HEK293 (cell line): ENCODE data around the gene HTT-AS.

ENCODE experiments used
- CTCF ChIA-PET: fragments of 350-600 bp; formaldehyde crosslinking; extraction: SDS; loops from one replicate; lab custom pipeline; 2021; ENCODE audit warnings: antibody characterized with exemption; lab: Yijun Ruan, JAX
- POLR2A ChIA-PET: fragments of 300-600 bp; formaldehyde crosslinking; extraction: SDS; loops from one replicate; lab custom pipeline; 2020; ENCODE audit warnings: antibody characterized with exemption, inconsistent platforms; lab: Yijun Ruan, JAX
- H3K27ac ChIP-seq: fragments of 200-500 bp; sonication (Bioruptor generic); 2 replicates; pipeline ENCODE4 v1.5.1; 2014; ENCODE audit warnings: low read depth, low read length, control low read depth, inconsistent platforms; ENCODE audit errors: extremely low read depth
- H3K36me3 ChIP-seq, 2 experiments: fragments of 200-500 bp in 1 of 2; sonication (Bioruptor generic) in 1 of 2; 1 replicate in 1 of 2; 2 replicates in 1 of 2; pipeline ENCODE4 v1.5.1; 2014 to 2017; ENCODE audit warnings: inconsistent platforms in 2 of 2, low read length in 2 of 2; ENCODE audit not compliant: control insufficient read depth in 2 of 2, insufficient read depth in 1 of 2
- H3K4me1 ChIP-seq: fragments of 200-500 bp; sonication (Bioruptor generic); 2 replicates; pipeline ENCODE4 v1.5.1; 2014; ENCODE audit warnings: mild to moderate bottlenecking, low read length, inconsistent platforms; ENCODE audit not compliant: control insufficient read depth, insufficient read depth
- H3K4me3 ChIP-seq: 2 replicates; pipeline ENCODE4 v1.5.1; 2011; ENCODE audit warnings: low read depth, mild to moderate bottlenecking, control low read depth, low read length, moderate library complexity
- H3K9me3 ChIP-seq: fragments of 200-500 bp; sonication (Bioruptor generic); 2 replicates; pipeline ENCODE4 v1.5.1; 2014; ENCODE audit warnings: low read depth, low read length, inconsistent platforms; ENCODE audit not compliant: control insufficient read depth, insufficient read depth
- CTCF ChIP-seq: fragments of 450-650 bp; formaldehyde crosslinking; IDR thresholded peaks from 2 replicates; pipeline ENCODE4 v1.5.1; 2016; ENCODE audit warnings: missing biosample characterization, missing genetic modification characterization
- FEZF1 ChIP-seq: fragments of 450-650 bp; formaldehyde crosslinking; IDR thresholded peaks from 2 replicates; pipeline ENCODE4 v1.5.1; 2016; ENCODE audit warnings: missing biosample characterization, missing genetic modification characterization
- KLF8 ChIP-seq: fragments of 450-650 bp; formaldehyde crosslinking; IDR thresholded peaks from 2 replicates; pipeline ENCODE4 v1.5.1; 2016; ENCODE audit warnings: missing biosample characterization, missing genetic modification characterization
- OSR2 ChIP-seq: fragments of 450-650 bp; formaldehyde crosslinking; IDR thresholded peaks from 2 replicates; pipeline ENCODE4 v1.5.1; 2016; ENCODE audit warnings: missing biosample characterization, missing genetic modification characterization
- RBAK ChIP-seq: fragments of 450-650 bp; formaldehyde crosslinking; IDR thresholded peaks from 2 replicates; pipeline ENCODE4 v1.5.1; 2016; ENCODE audit warnings: missing biosample characterization, missing genetic modification characterization
- YY2 ChIP-seq: fragments of 450-650 bp; formaldehyde crosslinking; IDR thresholded peaks from 2 replicates; pipeline ENCODE4 v1.5.1; 2016; ENCODE audit warnings: missing biosample characterization, missing genetic modification characterization
- ZBTB7A ChIP-seq: fragments of 450-650 bp; formaldehyde crosslinking; IDR thresholded peaks from 2 replicates; pipeline ENCODE4 v1.5.1; 2016; ENCODE audit warnings: low read depth, missing biosample characterization, missing genetic modification characterization
- ZFP37 ChIP-seq: fragments of 450-650 bp; formaldehyde crosslinking; IDR thresholded peaks from 2 replicates; pipeline ENCODE4 v1.5.1; 2016; ENCODE audit warnings: missing biosample characterization, missing genetic modification characterization
- ZFP41 ChIP-seq: fragments of 450-650 bp; formaldehyde crosslinking; IDR thresholded peaks from 2 replicates; pipeline ENCODE4 v1.5.1; 2016; ENCODE audit warnings: missing biosample characterization, missing genetic modification characterization, borderline replicate concordance
- ZNF121 ChIP-seq: fragments of 450-650 bp; formaldehyde crosslinking; IDR thresholded peaks from 2 replicates; pipeline ENCODE4 v1.5.1; 2016; ENCODE audit warnings: missing biosample characterization, missing genetic modification characterization
- ZNF140 ChIP-seq: fragments of 450-650 bp; formaldehyde crosslinking; IDR thresholded peaks from 2 replicates; pipeline ENCODE4 v1.5.1; 2016; ENCODE audit warnings: missing biosample characterization, missing genetic modification characterization
- ZNF175 ChIP-seq: fragments of 450-650 bp; formaldehyde crosslinking; IDR thresholded peaks from 2 replicates; pipeline ENCODE4 v1.5.1; 2016; ENCODE audit warnings: missing biosample characterization, missing genetic modification characterization
- ZNF280C ChIP-seq: fragments of 450-650 bp; formaldehyde crosslinking; IDR thresholded peaks from 2 replicates; pipeline ENCODE4 v1.5.1; 2016; ENCODE audit warnings: missing biosample characterization, missing genetic modification characterization
- ZNF335 ChIP-seq: fragments of 450-650 bp; formaldehyde crosslinking; conservative IDR thresholded peaks from 2 replicates; pipeline ENCODE4 v1.5.1; 2016; ENCODE audit warnings: missing biosample characterization, missing genetic modification characterization
- ZNF350 ChIP-seq: fragments of 450-650 bp; formaldehyde crosslinking; IDR thresholded peaks from 2 replicates; pipeline ENCODE4 v1.5.0; 2017; ENCODE audit warnings: missing biosample characterization, mild to moderate bottlenecking, missing genetic modification characterization
- ZNF37A ChIP-seq: fragments of 450-650 bp; IDR thresholded peaks from 2 replicates; pipeline ENCODE4 v1.5.1; 2018; ENCODE audit warnings: missing biosample characterization, missing genetic modification characterization
- ZNF548 ChIP-seq: fragments of 450-650 bp; formaldehyde crosslinking; IDR thresholded peaks from 2 replicates; pipeline ENCODE4 v1.5.1; 2016; ENCODE audit warnings: missing biosample characterization, missing genetic modification characterization
- ZNF624 ChIP-seq: fragments of 450-650 bp; formaldehyde crosslinking; IDR thresholded peaks from 2 replicates; pipeline ENCODE4 v1.5.1; 2017; ENCODE audit warnings: missing biosample characterization, missing genetic modification characterization
- ZNF629 ChIP-seq: fragments of 450-650 bp; formaldehyde crosslinking; IDR thresholded peaks from 2 replicates; pipeline ENCODE4 v1.5.1; 2017; ENCODE audit warnings: missing biosample characterization, missing genetic modification characterization
- ZNF658 ChIP-seq: fragments of 450-650 bp; formaldehyde crosslinking; IDR thresholded peaks from 2 replicates; pipeline ENCODE4; 2016; ENCODE audit warnings: missing biosample characterization, missing genetic modification characterization
- ZSCAN30 ChIP-seq: fragments of 450-650 bp; IDR thresholded peaks from 2 replicates; pipeline ENCODE4 v1.5.1; 2018; ENCODE audit warnings: missing biosample characterization, mild to moderate bottlenecking, missing genetic modification characterization, moderate library complexity
- TF ChIP-seq, protein P1 (sequence below): fragments of 450-650 bp; formaldehyde crosslinking; IDR thresholded peaks from 2 replicates; pipeline ENCODE4 v1.5.1; 2016; ENCODE audit warnings: missing biosample characterization, missing genetic modification characterization
- TF ChIP-seq, protein P2 (sequence below): fragments of 450-650 bp; formaldehyde crosslinking; IDR thresholded peaks from 2 replicates; pipeline ENCODE4 v1.5.1; 2016; ENCODE audit warnings: missing biosample characterization, missing genetic modification characterization, borderline replicate concordance

Gene HTT-AS

DNA sequence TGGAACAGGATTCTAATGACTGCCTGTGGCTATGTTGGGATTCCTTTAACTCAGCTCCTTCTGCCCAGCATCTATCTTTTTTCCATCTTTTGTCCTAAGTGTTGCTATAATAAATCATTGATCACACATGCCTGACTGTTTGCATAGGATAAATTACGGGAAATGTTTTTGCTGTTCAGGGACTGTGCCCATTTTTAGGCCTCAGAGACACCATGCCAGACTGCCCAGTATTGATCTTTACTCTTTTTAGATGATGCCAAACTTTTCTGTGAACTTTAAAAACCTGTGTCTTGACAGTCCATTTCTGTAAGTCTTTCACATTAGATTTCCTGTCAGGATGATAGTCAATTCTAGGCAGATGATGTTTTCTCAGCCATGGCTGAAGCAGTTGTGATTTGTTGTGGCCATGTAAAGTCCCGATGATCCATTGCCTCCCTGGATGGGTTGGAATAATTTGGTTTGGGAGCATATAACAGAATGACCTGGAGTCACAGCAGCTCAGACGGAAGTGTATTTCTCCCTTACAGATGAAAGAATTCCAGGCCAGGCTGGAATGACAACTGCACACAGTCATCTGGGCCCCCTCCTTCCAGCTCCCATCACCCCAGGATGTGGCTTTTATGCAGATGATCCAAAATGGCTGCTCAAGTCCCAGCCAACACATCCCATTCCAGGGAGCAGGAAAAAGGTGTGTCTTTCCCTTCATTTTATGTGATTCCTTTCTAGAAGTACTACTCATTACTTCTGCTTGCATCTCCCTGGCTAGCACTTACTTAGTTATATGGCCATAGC, 3.4 kb downstream of the HTT-AS start (continued):
- TF ChIP-seq ZNF280C (tag by site-specific recombination) (no peak), ZNF624 (tag by site-specific recombination) (no peak), ZNF548 (tag by site-specific recombination) (no peak), RBAK (tag by site-specific recombination) (no peak)
- TF ChIP-seq, all 188 proteins: peak for 0

DNA sequence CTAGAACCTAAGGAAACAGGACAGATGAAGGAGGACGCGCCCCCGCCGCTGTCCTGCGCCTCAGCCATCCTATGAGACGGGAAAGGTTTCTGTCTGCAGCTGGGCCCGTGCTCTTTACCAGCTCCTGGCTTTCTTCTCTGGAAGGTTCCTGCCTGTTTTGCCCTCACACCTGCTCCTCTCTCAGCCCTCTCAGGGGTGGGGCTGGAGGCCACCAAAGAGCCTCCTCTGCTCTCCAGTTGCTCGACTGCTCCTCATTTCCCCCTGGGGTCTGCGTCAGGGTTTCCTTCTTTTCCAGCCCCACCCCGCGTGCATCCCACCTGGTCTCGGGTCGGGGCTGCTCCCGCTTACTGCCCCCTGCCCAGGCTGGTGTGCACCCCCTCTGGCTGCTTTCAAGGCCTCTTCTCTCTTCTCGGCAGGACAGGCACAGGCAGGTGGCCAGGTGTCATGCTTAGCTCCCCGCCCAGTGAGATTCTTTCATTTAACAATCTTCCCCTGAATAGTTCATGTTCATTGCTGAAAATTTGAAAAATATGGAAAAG, 4.6 kb downstream of the HTT-AS start:
- Histone ChIP-seq H3K36me3 (no peaks in the 10 kb centered on the region), H3K4me3 (no peak overlapping the region), H3K27ac (no peak overlapping the region), H3K4me1 (no peaks in the 10 kb centered on the region), H3K9me3 (no peaks in the 10 kb centered on the region)
- ChIA-PET POLR2A (interaction anchor here (0.5 kb wide), 1 partner anchor 11 kb away, joined by 4 read pairs; no protein-coding TSS in a partner anchor), CTCF (no interaction called here)
- no peak for TF ChIP-seq CTCF
- TF ChIP-seq ZNF140 (tag by site-specific recombination) = no peak
- TF ChIP-seq, protein P1, sequence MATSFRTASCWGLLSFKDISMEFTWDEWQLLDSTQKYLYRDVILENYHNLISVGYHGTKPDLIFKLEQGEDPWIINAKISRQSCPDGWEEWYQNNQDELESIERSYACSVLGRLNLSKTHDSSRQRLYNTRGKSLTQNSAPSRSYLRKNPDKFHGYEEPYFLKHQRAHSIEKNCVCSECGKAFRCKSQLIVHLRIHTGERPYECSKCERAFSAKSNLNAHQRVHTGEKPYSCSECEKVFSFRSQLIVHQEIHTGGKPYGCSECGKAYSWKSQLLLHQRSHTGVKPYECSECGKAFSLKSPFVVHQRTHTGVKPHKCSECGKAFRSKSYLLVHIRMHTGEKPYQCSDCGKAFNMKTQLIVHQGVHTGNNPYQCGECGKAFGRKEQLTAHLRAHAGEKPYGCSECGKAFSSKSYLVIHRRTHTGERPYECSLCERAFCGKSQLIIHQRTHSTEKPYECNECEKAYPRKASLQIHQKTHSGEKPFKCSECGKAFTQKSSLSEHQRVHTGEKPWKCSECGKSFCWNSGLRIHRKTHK (tag by site-specific recombination) = no peak
- no peak for TF ChIP-seq OSR2
- no peak for TF ChIP-seq ZNF658 (tag by site-specific recombination)

DNA sequence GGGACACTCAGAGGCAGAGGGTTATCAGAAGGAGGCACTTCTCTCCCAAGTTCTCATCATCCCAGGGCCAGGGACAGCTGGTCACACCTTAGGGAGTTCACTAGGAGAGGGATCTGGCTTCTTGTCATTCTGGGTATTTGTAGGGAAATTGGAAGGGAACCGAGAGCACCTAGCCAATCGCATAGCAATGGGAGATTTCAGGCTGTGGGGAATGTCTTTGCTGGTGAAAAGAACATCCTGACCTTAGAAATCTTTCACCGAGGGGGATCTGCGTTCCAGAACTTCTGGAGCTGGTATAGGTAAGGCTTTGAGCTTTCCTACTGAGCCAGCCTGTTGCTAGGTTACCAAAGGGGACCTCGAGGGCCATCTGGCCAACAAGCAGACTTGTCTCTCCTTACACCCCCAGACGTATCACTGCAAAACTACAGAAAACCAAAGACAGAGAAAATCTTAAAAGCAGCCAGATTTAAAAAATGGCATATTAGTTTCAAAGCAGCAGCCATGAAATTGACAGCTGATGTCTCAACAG, 6.8 kb downstream of the HTT-AS start:
- H3K4me3 ChIP-seq = no peak overlapping the region
- no peaks in the 10 kb centered on the region for H3K36me3 ChIP-seq
- ChIA-PET POLR2A (no interaction called here), CTCF (no interaction called here)
- H3K27ac ChIP-seq = no peak overlapping the region
- no peaks in the 10 kb centered on the region for H3K9me3 ChIP-seq
- H3K4me1 ChIP-seq = no peaks in the 10 kb centered on the region
- no peak for TF ChIP-seq ZNF37A (tag by site-specific recombination)
- no peak for TF ChIP-seq ZNF175 (tag by site-specific recombination)
- TF ChIP-seq ZSCAN30 (tag by site-specific recombination) = no peak
- TF ChIP-seq ZNF350 (tag by site-specific recombination) = no peak
- TF ChIP-seq ZNF121 (tag by site-specific recombination) = no peak
- TF ChIP-seq ZNF335 (tag by site-specific recombination) = no peak
- no peak for TF ChIP-seq KLF8 (tag by site-specific recombination)
- no peak for TF ChIP-seq ZFP37 (tag by site-specific recombination)
- TF ChIP-seq, protein P2, sequence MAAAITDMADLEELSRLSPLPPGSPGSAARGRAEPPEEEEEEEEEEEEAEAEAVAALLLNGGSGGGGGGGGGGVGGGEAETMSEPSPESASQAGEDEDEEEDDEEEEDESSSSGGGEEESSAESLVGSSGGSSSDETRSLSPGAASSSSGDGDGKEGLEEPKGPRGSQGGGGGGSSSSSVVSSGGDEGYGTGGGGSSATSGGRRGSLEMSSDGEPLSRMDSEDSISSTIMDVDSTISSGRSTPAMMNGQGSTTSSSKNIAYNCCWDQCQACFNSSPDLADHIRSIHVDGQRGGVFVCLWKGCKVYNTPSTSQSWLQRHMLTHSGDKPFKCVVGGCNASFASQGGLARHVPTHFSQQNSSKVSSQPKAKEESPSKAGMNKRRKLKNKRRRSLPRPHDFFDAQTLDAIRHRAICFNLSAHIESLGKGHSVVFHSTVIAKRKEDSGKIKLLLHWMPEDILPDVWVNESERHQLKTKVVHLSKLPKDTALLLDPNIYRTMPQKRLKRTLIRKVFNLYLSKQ (tag by site-specific recombination) = no peak
- no peak for TF ChIP-seq ZNF629 (tag by site-specific recombination)
- TF ChIP-seq ZFP41 (tag by site-specific recombination) = no peak
- TF ChIP-seq ZBTB7A (tag by site-specific recombination) = no peak
- TF ChIP-seq FEZF1 (tag by site-specific recombination) = no peak
- TF ChIP-seq YY2 (tag by site-specific recombination) = no peak
- no peak for TF ChIP-seq CTCF
